SK-N-SH (cell line): ENCODE results near the gene FGF19. TPM values are rescaled to one million over a fixed set of nuclear protein-coding genes. Genes with fewer than 3 reads are reported as not detected.

Experiments
- CTCF ChIA-PET: fragments of 300-600, 350-600 bp; formaldehyde crosslinking; extraction: SDS; loops from one replicate; lab custom pipeline; 2021; lab: Yijun Ruan, JAX
- POLR2A ChIA-PET: fragments of 350-600 bp; sonication (Branson Sonifier 250); formaldehyde crosslinking; extraction: SDS; loops from one replicate; lab custom pipeline; 2020; ENCODE audit warnings: antibody characterized with exemption, inconsistent platforms; lab: Yijun Ruan, JAX
- DNase-seq: peaks from one replicate; pipeline ENCODE4 v3.0.0; 2012
- H2AFZ ChIP-seq: fragments of 200-600 bp; sonication (generic); 2 replicates; pipeline ENCODE4 v1.8.1; 2016; ENCODE audit warnings: antibody characterized with exemption, mild to moderate bottlenecking, low read depth
- H3F3A ChIP-seq: fragments of 200-600 bp; sonication (generic); replicated peaks from 2 replicates; pipeline ENCODE3; 2016; ENCODE audit warnings: antibody characterized with exemption, mild to moderate bottlenecking; ENCODE audit not compliant: insufficient read depth
- H3K27ac ChIP-seq, 2 experiments: fragments of 200-500 bp in 1 of 2; fragments of 200-600 bp in 1 of 2; sonication (Bioruptor generic) in 1 of 2; sonication (generic), shearing (Covaris generic) in 1 of 2; 2 replicates each; pipeline versions ENCODE4 v1.5.1 to v1.6.1; 2014 to 2016; ENCODE audit warnings: low read depth in 2 of 2, inconsistent platforms in 1 of 2, low read length in 1 of 2, mild to moderate bottlenecking in 1 of 2, mixed read lengths in 1 of 2
- H3K27me3 ChIP-seq: fragments of 200-600 bp; sonication (generic), shearing (Covaris generic); 2 replicates; pipeline ENCODE4 v1.6.1; 2016; ENCODE audit warnings: mixed run types; ENCODE audit not compliant: insufficient read depth
- H3K36me3 ChIP-seq, 2 experiments: fragments of 200-500 bp in 1 of 2; fragments of 200-600 bp in 1 of 2; sonication (Bioruptor generic) in 1 of 2; sonication (generic) in 1 of 2; replicated peaks in 1 of 2; 2 replicates each; pipeline versions ENCODE3 to v1.5.1; 2014 to 2016; ENCODE audit warnings: low read length in 1 of 2, mild to moderate bottlenecking in 1 of 2; ENCODE audit not compliant: insufficient read depth in 2 of 2, control insufficient read depth in 1 of 2
- H3K4me1 ChIP-seq, 2 experiments: fragments of 200-500 bp in 1 of 2; fragments of 200-600 bp in 1 of 2; sonication (Bioruptor generic) in 1 of 2; sonication (generic), shearing (Covaris generic) in 1 of 2; 2 replicates each; pipeline versions ENCODE4 v1.5.1 to v1.6.1; 2014 to 2016; ENCODE audit warnings: low read depth in 1 of 2, low read length in 1 of 2, mixed run types in 1 of 2; ENCODE audit not compliant: insufficient read depth in 2 of 2, control insufficient read depth in 1 of 2
- H3K4me2 ChIP-seq: fragments of 200-600 bp; sonication (generic), shearing (Covaris generic); 2 replicates; pipeline ENCODE4 v1.6.1; 2017; ENCODE audit warnings: mixed run types
- H3K4me3 ChIP-seq, 2 experiments: fragments of 200-500 bp in 1 of 2; fragments of 200-600 bp in 1 of 2; sonication (Bioruptor generic) in 1 of 2; sonication (generic), shearing (Covaris generic) in 1 of 2; 2 replicates each; pipeline versions ENCODE4 v1.5.1 to v1.8.1; 2014 to 2016; ENCODE audit warnings: low read depth in 2 of 2, inconsistent platforms in 1 of 2, low read length in 1 of 2, mild to moderate bottlenecking in 1 of 2, mixed read lengths in 1 of 2, moderate library complexity in 1 of 2
- H3K79me2 ChIP-seq: fragments of 200-600 bp; sonication (generic); 2 replicates; pipeline ENCODE4 v1.8.1; 2017; ENCODE audit warnings: mild to moderate bottlenecking; ENCODE audit not compliant: insufficient read depth
- H3K9ac ChIP-seq: fragments of 200-600 bp; sonication (generic); 2 replicates; pipeline ENCODE4 v1.6.1; 2017; ENCODE audit warnings: mixed run types
- H3K9me2 ChIP-seq: fragments of 200-600 bp; sonication (generic); 2 replicates; pipeline ENCODE4 v1.6.1; 2017; ENCODE audit warnings: mixed run types
- H3K9me3 ChIP-seq: fragments of 200-600 bp; sonication (generic); 2 replicates; pipeline ENCODE4 v1.6.1; 2017; ENCODE audit warnings: mixed run types, mild to moderate bottlenecking, moderate library complexity
- H4K20me1 ChIP-seq: fragments of 200-600 bp; sonication (generic); 2 replicates; pipeline ENCODE4 v1.6.1; 2017; ENCODE audit warnings: mild to moderate bottlenecking, mixed run types; ENCODE audit not compliant: insufficient read depth
- CHD2 ChIP-seq: fragments of 150-350 bp; IDR thresholded peaks from 2 replicates; pipeline ENCODE4 v1.6.1; 2018; ENCODE audit warnings: low read length; ENCODE audit not compliant: partially characterized antibody
- EP300 ChIP-seq, 2 experiments: IDR thresholded peaks; 2 replicates each; pipeline versions ENCODE4 v1.4.0 to v1.6.1; 2012; ENCODE audit warnings: borderline replicate concordance in 1 of 2, low read depth in 1 of 2, low read length in 1 of 2
- FOSL2 ChIP-seq: IDR thresholded peaks from 2 replicates; pipeline ENCODE4 v1.4.0; 2012; ENCODE audit warnings: low read depth, mild to moderate bottlenecking, moderate library complexity, borderline replicate concordance
- FOXJ3 ChIP-seq: sonication (generic); formaldehyde crosslinking; IDR thresholded peaks from 2 replicates; pipeline ENCODE4 v1.5.1; 2020; ENCODE audit warnings: mild to moderate bottlenecking, missing genetic modification reagents
- FOXM1 ChIP-seq: IDR thresholded peaks from 2 replicates; pipeline ENCODE4 v1.4.0; 2012; ENCODE audit warnings: low read depth, mild to moderate bottlenecking
- GATA2 ChIP-seq: sonication (generic); formaldehyde crosslinking; IDR thresholded peaks from 2 replicates; pipeline ENCODE4 v1.5.0; 2020; ENCODE audit warnings: mild to moderate bottlenecking, missing genetic modification reagents
- JUND ChIP-seq: IDR thresholded peaks from 2 replicates; pipeline ENCODE4 v1.4.0; 2012
- MAX ChIP-seq: IDR thresholded peaks from 2 replicates; pipeline ENCODE4 v1.4.0; 2012; ENCODE audit warnings: low read depth
- MEF2A ChIP-seq: IDR thresholded peaks from 2 replicates; pipeline ENCODE4 v1.4.0; 2012; ENCODE audit warnings: low read depth, borderline replicate concordance
- NRF1 ChIP-seq: IDR thresholded peaks from 2 replicates; pipeline ENCODE4 v1.6.1; 2012; ENCODE audit warnings: low read depth, mild to moderate bottlenecking, low read length
- POLR2AphosphoS5 ChIP-seq: IDR thresholded peaks from 2 replicates; pipeline ENCODE4 v1.6.1; 2012; ENCODE audit warnings: low read depth, low read length
- RFX5 ChIP-seq: IDR thresholded peaks from 2 replicates; pipeline ENCODE4 v1.6.1; 2012; ENCODE audit warnings: mild to moderate bottlenecking, improper control_type of control experiment, low read length
- RXRA ChIP-seq: IDR thresholded peaks from 2 replicates; pipeline ENCODE4 v1.4.0; 2012; ENCODE audit warnings: low read depth, mild to moderate bottlenecking, borderline replicate concordance
- SIN3A ChIP-seq: IDR thresholded peaks from 2 replicates; pipeline ENCODE4 v1.6.1; 2012; ENCODE audit warnings: low read depth, mild to moderate bottlenecking, low read length, moderate library complexity, borderline replicate concordance
- TAF1 ChIP-seq: IDR thresholded peaks from 2 replicates; pipeline ENCODE4 v1.6.1; 2012; ENCODE audit warnings: low read depth, mild to moderate bottlenecking, low read length, moderate library complexity, borderline replicate concordance
- WGBS: methylation state at CpG from one replicate; pipeline ENCODE4 v1.1.6; 2017; ENCODE audit warnings: low lambda C conversion rate; 5-methylcytosine and 5-hydroxymethylcytosine counted together
- polyA plus RNA-seq, 3 experiments: library from polyadenylated mRNA; depleted of rRNA; stranded (reverse); fragments of >200 nt; gene quantifications; 2 replicates each; pipeline ENCODE4 v1.2.3, GENCODE V29; 2012
- TF ChIP-seq, protein P1 (sequence below): IDR thresholded peaks from 2 replicates; pipeline ENCODE4 v1.6.1; 2012; ENCODE audit warnings: mild to moderate bottlenecking, low read depth, low read length, moderate library complexity
- TF ChIP-seq, protein P2 (sequence below): IDR thresholded peaks from 2 replicates; pipeline ENCODE4; 2012

FGF19 gene
- polyA plus RNA-seq, 1 of the 3 experiments (the other 2 are of a cell fraction) = not detected

DNA sequence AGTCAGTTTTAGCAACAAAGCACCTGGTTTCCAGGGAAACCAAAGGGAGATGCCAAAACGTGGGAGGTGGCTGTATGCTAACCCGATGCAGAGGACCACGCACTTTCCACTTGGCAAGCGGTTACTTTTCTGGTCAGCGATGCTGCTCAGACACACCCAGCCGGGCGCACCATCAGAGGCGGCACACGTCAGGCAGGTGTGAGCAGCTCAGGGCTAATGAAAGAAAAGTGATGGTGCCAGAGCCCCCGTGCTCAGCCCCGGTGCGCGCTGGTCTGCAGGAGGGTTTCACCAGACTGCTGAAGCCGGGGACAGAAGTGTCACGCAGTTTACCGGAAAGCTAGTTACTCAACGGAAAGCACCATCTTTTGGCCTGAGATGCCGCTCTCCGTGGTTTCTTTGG is 34.3 kb downstream of the FGF19 start (continued):
- TF ChIP-seq, protein P1, sequence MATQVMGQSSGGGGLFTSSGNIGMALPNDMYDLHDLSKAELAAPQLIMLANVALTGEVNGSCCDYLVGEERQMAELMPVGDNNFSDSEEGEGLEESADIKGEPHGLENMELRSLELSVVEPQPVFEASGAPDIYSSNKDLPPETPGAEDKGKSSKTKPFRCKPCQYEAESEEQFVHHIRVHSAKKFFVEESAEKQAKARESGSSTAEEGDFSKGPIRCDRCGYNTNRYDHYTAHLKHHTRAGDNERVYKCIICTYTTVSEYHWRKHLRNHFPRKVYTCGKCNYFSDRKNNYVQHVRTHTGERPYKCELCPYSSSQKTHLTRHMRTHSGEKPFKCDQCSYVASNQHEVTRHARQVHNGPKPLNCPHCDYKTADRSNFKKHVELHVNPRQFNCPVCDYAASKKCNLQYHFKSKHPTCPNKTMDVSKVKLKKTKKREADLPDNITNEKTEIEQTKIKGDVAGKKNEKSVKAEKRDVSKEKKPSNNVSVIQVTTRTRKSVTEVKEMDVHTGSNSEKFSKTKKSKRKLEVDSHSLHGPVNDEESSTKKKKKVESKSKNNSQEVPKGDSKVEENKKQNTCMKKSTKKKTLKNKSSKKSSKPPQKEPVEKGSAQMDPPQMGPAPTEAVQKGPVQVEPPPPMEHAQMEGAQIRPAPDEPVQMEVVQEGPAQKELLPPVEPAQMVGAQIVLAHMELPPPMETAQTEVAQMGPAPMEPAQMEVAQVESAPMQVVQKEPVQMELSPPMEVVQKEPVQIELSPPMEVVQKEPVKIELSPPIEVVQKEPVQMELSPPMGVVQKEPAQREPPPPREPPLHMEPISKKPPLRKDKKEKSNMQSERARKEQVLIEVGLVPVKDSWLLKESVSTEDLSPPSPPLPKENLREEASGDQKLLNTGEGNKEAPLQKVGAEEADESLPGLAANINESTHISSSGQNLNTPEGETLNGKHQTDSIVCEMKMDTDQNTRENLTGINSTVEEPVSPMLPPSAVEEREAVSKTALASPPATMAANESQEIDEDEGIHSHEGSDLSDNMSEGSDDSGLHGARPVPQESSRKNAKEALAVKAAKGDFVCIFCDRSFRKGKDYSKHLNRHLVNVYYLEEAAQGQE = no peak
- TF ChIP-seq MEF2A (no peak), RFX5 (no peak), CHD2 (no peak), FOXJ3 (no peak), NRF1 (no peak), FOSL2 (no peak), TAF1 (no peak), SIN3A (no peak), MAX (no peak), POLR2AphosphoS5 (no peak)

- POLR2A ChIA-PET = no interaction called here
- Histone ChIP-seq H3F3A (peaks cover 6% of the 10 kb centered on the region), H3K9me2 (no peaks in the 10 kb centered on the region), H3K4me3 (no peak overlapping the region)
- TF ChIP-seq JUND = no peak
- TF ChIP-seq, protein P1 = no peak
- no peak for TF ChIP-seq RXRA
- TF ChIP-seq EP300 (IDR thresholded peaks at IDR 0.05; ENCODE audit: borderline replicate concordance in 1 of 2, low read depth in 1 of 2, low read length in 1 of 2) = no peak
- no peak for TF ChIP-seq FOXM1
- TF ChIP-seq GATA2 = no peak
- TF ChIP-seq, protein P2, sequence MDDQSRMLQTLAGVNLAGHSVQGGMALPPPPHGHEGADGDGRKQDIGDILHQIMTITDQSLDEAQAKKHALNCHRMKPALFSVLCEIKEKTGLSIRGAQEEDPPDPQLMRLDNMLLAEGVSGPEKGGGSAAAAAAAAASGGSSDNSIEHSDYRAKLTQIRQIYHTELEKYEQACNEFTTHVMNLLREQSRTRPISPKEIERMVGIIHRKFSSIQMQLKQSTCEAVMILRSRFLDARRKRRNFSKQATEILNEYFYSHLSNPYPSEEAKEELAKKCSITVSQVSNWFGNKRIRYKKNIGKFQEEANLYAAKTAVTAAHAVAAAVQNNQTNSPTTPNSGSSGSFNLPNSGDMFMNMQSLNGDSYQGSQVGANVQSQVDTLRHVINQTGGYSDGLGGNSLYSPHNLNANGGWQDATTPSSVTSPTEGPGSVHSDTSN = no peak
- no peak for TF ChIP-seq NRF1
- TF ChIP-seq MAX = no peak
- TF ChIP-seq, all 33 proteins: peak for 0
- CTCF ChIA-PET = interaction anchor here (1.0 to 9.2 kb wide), 5 partner anchors 10 to 565 kb away, joined by 3 to 254 read pairs (median 80); partner anchors contain the start of gene CCND1
- Histone ChIP-seq H3K36me3 (peaks cover 27 to 64% of the 10 kb centered on the region in 2 experiments), H3K27ac (no peak overlapping the region), H3K4me2 (no peak overlapping the region), H3K79me2 (peaks cover 23% of the 10 kb centered on the region; the same call in 1 of the 2 replicates), H3K9me3 (no peaks in the 10 kb centered on the region), H2AFZ (no peak overlapping the region), H3K27me3 (no peaks in the 10 kb centered on the region), H4K20me1 (peaks cover 1% of the 10 kb centered on the region; the same call in 1 of the 2 replicates), H3K4me1 (peaks cover 2 to 8% of the 10 kb centered on the region in 2 experiments; a peak in 3 of 4 replicates), H3K9ac (no peak overlapping the region)
- peak; percentile 11 for DNase-seq
- WGBS = 97% methylated on average over 25 of the region's 26 CpGs
Observed at GRCh38 chr11:69667619-69668604, 35.9 kb downstream of the FGF19 start.
